NB4 (cell line): ENCODE measurements around the gene ZNF444.
"Not testable (repeated sequence)": the region's sequence is repeated elsewhere in the genome, so short reads cannot be mapped to it uniquely, and the experiment has no call there.

Experiments used
- DNase-seq: peaks from one replicate; pipeline ENCODE4 v3.0.0; 2010; ENCODE audit warnings: low read depth
- H3K4me3 ChIP-seq: one replicate; pipeline ENCODE4 v1.5.1; 2011; ENCODE audit warnings: mild to moderate bottlenecking, low read depth, low read length, moderate library complexity
- MAX ChIP-seq: IDR thresholded peaks from 2 replicates; pipeline ENCODE4 v1.6.1; 2011; ENCODE audit warnings: low read depth, low read length
- MYC ChIP-seq: IDR thresholded peaks from 2 replicates; pipeline ENCODE4 v1.6.1; 2011; ENCODE audit warnings: low read depth, low read length
- POLR2A ChIP-seq: IDR thresholded peaks from 2 replicates; pipeline ENCODE4 v1.6.1; 2011; ENCODE audit warnings: mild to moderate bottlenecking; ENCODE audit not compliant: insufficient read length; ENCODE audit errors: extremely low read depth
- TF ChIP-seq, protein P1 (sequence below): IDR thresholded peaks from one replicate; pipeline ENCODE4 v1.5.1; 2012; ENCODE audit warnings: low read depth, low read length

ZNF444 gene

DNA sequence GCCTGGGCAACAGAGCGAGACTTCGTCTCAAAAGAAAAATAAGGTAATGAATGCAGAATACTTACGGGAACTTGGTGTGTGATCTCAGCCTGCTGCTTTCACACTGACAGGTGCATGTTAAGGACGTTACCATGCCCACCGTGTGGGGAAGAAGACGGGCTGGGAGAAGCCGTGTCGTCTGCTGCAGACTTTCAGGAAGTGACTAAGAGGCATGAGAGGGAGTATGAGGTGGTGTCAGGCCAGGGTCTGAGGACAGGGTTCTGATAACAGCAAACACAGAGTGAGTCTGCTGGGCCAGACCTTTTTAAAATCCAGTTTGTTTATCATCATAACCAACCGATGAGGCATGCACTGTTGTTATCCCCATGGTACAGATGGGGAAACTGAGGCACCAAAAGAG lies 21.2 kb downstream of the ZNF444 start:
- peak; percentile 63 for DNase-seq
- TF ChIP-seq, protein P1, sequence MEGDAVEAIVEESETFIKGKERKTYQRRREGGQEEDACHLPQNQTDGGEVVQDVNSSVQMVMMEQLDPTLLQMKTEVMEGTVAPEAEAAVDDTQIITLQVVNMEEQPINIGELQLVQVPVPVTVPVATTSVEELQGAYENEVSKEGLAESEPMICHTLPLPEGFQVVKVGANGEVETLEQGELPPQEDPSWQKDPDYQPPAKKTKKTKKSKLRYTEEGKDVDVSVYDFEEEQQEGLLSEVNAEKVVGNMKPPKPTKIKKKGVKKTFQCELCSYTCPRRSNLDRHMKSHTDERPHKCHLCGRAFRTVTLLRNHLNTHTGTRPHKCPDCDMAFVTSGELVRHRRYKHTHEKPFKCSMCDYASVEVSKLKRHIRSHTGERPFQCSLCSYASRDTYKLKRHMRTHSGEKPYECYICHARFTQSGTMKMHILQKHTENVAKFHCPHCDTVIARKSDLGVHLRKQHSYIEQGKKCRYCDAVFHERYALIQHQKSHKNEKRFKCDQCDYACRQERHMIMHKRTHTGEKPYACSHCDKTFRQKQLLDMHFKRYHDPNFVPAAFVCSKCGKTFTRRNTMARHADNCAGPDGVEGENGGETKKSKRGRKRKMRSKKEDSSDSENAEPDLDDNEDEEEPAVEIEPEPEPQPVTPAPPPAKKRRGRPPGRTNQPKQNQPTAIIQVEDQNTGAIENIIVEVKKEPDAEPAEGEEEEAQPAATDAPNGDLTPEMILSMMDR: no peak
- TF ChIP-seq MAX: 0 out of 2 replicates have a peak, but pooled peaks have one; percentile 8

DNA sequence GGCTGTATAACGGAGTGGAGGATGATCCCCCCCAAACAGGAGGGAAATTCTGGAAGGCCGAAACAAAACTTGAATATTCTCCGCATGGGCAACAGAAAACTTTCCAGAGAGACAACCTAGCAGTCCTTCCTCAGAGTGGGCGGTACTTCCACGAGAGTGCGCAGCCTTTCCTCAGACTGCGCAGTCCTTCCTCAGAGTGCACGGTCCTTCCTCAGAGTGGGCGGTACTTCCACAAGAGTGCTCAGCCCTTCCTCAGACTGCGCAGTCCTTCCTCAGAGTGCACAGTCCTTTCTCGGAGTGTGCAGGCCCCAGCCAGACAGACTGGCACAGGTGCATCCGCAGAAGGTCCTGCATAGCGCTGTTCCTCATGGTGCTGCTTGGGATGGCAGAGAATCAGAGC lies 22.0 kb downstream of the ZNF444 start:
- no peak for DNase-seq
- no peak overlapping the region for H3K4me3 ChIP-seq
- TF ChIP-seq MYC: no peak
- no peak for TF ChIP-seq MAX
- TF ChIP-seq, protein P1: no peak
- no peak for TF ChIP-seq POLR2A

More for the DNA sequence above, 21.2 kb downstream of the ZNF444 start:
- H3K4me3 ChIP-seq: no peak overlapping the region

GRCh38 chr19:56167064-56167578 lies 26.0 kb downstream of the ZNF444 start:
- no peak for TF ChIP-seq MYC
- no peak for TF ChIP-seq POLR2A
- TF ChIP-seq MAX: no peak
- TF ChIP-seq, protein P1: no peak
- H3K4me3 ChIP-seq: no peak overlapping the region
- DNase-seq: peak; percentile 17

GRCh38 chr19:56170261-56170660 lies 29.2 kb downstream of the ZNF444 start:
- TF ChIP-seq POLR2A (no peak), MYC (no peak), MAX (no peak)
- TF ChIP-seq, protein P1: no peak
- peak; percentile 11 for DNase-seq
- H3K4me3 ChIP-seq: no peak overlapping the region

DNA sequence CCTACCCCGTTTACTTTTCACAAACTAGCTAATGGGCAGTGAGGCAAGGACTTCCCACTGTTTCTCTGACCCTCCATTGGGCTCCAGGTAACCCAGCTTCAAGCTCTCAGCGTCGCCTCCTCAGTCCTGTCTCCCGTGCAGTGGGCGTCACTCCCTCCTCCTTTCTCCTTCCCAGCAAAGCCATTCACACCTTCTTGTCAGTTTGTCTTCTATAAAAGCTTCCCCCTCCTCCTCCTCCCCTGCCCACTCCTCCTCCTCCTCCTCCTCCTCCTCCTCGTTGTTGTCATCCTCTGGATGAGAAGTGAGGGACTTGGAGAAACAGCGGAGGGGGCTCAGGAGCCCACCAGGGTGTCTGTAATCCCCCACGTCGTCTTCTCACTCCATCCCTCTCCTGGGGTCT lies 33.0 kb downstream of the ZNF444 start:
- TF ChIP-seq, protein P1: no peak
- H3K4me3 ChIP-seq: no peak overlapping the region
- DNase-seq: no peak

DNA sequence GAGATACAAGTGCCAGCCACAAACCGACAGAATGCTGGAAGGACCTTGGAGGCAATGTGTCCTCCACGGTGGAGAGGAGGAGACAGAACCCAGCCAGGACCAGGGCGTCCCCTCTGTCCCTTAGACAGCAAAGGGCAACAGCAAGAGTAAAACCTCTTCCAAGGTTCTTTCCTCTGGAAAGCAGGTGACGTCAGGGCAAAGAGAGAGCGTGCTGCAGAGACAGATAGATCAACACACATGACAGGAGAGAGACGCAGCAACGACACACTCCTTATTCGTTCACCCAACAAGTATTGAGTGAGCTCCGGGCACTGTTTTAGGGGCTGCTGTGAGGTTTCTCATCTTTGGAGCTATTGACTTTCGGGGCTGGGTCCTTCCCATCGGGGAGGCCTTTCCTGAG lies 33.5 kb downstream of the ZNF444 start:
- TF ChIP-seq MYC (no peak), POLR2A (no peak), MAX (no peak)
- TF ChIP-seq, protein P1: no peak
- DNase-seq: no peak
- H3K4me3 ChIP-seq: no peak overlapping the region

GRCh38 chr19:56175861-56176307 lies 34.8 kb downstream of the ZNF444 start, which contains the start of gene GALP:
Gene GALP, plus strand, starts transcription at chr19:56176008. Its CDS starts 1,101 bp downstream, at chr19:56177109.
- not testable (repeated sequence) for DNase-seq

GRCh38 chr19:56176310-56176709 lies 35.2 kb downstream of the ZNF444 start:
- not testable (repeated sequence) for H3K4me3 ChIP-seq, DNase-seq

More at GRCh38 chr19:56175861-56176307, 34.8 kb downstream of the ZNF444 start, which contains the start of gene GALP:
- not testable (repeated sequence) for H3K4me3 ChIP-seq
